ENCODE measurements around the gene MYLIP.

GRCh38 chr6:16139556-16139955 is 10.7 kb downstream of the MYLIP start:
- TF ChIP-seq, protein P1, sequence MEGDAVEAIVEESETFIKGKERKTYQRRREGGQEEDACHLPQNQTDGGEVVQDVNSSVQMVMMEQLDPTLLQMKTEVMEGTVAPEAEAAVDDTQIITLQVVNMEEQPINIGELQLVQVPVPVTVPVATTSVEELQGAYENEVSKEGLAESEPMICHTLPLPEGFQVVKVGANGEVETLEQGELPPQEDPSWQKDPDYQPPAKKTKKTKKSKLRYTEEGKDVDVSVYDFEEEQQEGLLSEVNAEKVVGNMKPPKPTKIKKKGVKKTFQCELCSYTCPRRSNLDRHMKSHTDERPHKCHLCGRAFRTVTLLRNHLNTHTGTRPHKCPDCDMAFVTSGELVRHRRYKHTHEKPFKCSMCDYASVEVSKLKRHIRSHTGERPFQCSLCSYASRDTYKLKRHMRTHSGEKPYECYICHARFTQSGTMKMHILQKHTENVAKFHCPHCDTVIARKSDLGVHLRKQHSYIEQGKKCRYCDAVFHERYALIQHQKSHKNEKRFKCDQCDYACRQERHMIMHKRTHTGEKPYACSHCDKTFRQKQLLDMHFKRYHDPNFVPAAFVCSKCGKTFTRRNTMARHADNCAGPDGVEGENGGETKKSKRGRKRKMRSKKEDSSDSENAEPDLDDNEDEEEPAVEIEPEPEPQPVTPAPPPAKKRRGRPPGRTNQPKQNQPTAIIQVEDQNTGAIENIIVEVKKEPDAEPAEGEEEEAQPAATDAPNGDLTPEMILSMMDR (conservative IDR thresholded peaks at IDR 0.05; ENCODE audit: low read length), result no peak
- TF ChIP-seq EZH2phosphoT487 (IDR thresholded peaks at IDR 0.05; ENCODE audit: borderline replicate concordance), result no peak

Data from Loucy (cell line).